ENCODE data around the gene FAM43B.
A peak's percentile ranks its signal among the peaks of the same experiment; 100 is the strongest.

Gene FAM43B

DNA sequence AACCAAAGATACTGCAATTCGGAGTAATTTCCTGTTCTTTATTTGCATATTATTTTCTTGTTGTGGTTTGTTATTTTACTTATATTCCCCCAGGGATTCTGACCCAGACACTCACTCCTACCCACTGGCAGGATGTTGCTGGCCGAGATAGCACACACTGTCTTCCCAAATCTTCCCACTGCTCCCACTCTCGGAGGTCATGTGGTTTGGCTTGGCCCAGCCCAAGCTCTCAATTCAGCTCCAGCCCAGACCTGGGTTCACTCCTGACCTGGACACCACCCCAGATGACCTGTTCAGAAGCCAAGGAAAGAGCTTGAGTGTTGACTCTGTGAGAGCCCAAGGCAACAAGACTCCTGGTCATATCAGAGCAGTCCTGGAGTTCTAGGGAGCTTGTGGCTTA lies 1.2 kb upstream of the FAM43B start:
- DNase-seq (ENCODE audit: low read depth in 2 of 2): no peak

- DNase-seq (ENCODE audit: low read depth in 2 of 2): no peak
Measured at GRCh38 chr1:20552728-20553445, 514 bp downstream of the FAM43B start.

DNA sequence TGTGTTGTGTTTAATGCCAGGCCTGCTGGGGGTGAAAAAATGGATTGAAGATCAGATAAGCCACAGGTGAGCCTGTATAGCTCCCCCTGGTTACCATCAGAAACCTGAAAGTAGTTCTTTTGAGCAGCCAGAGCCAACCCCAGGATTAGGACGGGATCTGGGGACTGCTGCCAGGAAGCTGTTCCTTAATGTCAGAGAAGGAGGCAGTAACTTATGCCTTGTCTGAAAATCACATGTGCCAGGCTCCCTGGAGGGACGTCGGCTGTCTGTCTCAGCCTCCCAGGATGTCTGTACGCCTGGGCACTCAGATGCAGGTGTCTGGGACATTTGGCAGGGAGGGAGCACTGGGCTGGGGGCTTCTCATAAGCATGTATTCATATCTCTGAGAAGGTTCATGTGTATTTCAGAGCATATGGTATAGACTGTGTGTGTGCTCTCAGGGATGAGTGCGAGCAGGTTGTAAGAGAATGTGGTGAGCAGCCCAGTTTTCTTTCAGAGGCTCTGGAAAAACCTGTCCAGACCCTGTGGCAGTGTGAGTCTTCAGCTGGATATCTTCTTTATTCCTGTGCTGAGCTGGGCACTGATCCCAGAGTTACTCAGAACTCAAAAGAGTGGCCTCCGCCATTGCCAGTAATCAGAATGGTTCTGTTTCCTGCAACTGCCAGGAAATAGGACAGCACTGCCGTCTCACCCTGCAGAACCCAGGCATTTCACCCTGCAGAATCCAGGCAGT lies 2.8 kb downstream of the FAM43B start:
- DNase-seq (ENCODE audit: low read depth in 2 of 2): no peak

- DNase-seq (ENCODE audit: low read depth in 2 of 2): no peak
Measured at GRCh38 chr1:20555758-20556120, 3.4 kb downstream of the FAM43B start.

- no peak for DNase-seq (ENCODE audit: low read depth in 2 of 2)
Measured at GRCh38 chr1:20558191-20558590, 5.8 kb downstream of the FAM43B start.

- DNase-seq (ENCODE audit: low read depth in 2 of 2): no peak
Measured at GRCh38 chr1:20560966-20561365, 8.6 kb downstream of the FAM43B start.

- DNase-seq (ENCODE audit: low read depth in 2 of 2): no peak
Measured at GRCh38 chr1:20565234-20565633, 12.9 kb downstream of the FAM43B start.

GRCh38 chr1:20569523-20570098 lies 17.2 kb downstream of the FAM43B start:
- no peak for DNase-seq (ENCODE audit: low read depth in 2 of 2)

GRCh38 chr1:20571427-20571826 lies 19.1 kb downstream of the FAM43B start:
- DNase-seq (ENCODE audit: low read depth in 2 of 2): no peak

GRCh38 chr1:20573987-20574386 lies 21.6 kb downstream of the FAM43B start:
- DNase-seq (ENCODE audit: low read depth in 2 of 2): no peak

DNA sequence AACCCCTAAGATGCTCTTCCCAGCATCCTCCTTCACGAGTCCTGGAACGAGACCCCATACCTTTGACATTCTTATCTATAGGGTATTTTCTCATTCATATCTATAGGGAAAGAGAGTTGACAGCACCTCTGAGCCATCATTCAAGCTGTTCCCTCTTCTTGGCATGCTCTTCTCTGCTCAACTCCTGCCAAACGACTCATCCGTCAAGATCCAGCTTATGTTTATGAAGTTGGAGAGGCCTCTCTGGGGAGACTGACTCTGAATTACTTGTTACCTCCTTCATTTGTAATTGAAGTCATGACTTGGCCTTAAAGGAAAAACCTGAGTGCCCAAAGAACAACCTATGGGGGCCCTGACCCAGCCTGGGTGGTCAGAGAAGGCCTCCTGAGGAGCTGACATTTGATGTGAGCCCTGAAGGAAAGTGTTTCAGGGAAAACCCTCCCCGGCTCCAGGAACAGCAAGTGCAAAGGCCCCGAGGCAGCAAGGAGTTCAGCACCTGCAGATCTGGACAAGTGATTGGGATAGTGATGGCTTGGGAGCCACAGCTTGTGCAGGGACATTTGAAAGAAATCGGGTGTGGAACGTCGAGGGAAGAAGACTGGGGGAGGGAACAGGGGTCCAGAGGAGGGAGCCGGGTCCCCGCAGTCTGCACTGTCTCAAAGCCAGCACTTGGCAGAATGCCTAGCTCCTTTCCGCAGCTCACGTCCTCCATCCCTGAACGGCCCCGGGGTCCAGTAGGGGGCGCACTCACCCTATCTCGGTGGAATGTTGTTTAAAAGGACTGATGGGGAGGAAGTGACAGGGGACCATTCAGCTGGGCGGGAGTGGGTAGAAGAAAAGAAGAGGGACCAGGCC lies 22.5 kb downstream of the FAM43B start:
- DNase-seq (ENCODE audit: low read depth in 2 of 2): peak; percentile 22 to 29

DNA sequence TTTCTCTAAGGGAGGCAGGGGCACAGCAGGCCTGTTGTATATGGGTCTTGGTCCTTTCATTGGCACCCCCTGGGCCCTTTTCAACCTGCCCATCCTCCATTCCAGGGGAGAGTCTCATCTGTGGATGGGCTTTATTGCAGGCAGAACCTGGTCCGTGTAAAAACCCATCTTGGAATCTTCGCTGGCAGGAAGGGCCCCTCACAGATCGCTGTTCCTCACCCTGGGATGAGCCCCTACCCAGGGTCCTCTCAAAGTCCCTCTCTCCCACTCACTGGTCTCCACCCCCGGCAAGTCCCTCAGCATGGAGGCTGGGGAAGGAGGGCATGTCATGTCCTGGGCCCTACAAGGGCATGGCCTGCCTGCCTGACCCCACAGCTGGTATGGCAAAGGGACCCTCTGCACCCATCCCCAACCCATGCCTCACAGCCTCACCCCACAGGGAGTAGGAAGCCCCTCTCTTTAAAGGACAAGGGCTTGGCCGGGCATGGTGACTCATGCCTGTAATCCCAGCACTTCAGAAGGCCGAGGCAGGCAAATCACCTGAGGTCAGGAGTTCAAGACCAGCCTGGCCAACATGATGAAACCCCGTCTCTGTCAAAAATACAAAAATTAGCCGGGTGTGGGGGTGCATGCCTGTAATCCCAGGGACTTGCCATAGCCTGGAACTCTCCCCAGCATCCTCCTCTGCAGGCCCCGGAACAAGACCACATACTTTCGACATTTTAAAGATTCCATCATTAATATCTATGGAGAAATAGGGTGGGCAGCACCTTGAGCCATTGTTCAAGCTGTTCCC lies 23.4 kb downstream of the FAM43B start:
- DNase-seq (ENCODE audit: low read depth in 2 of 2): no peak

GRCh38 chr1:20578062-20578461 lies 25.7 kb downstream of the FAM43B start:
- DNase-seq (ENCODE audit: low read depth in 2 of 2): no peak

DNA sequence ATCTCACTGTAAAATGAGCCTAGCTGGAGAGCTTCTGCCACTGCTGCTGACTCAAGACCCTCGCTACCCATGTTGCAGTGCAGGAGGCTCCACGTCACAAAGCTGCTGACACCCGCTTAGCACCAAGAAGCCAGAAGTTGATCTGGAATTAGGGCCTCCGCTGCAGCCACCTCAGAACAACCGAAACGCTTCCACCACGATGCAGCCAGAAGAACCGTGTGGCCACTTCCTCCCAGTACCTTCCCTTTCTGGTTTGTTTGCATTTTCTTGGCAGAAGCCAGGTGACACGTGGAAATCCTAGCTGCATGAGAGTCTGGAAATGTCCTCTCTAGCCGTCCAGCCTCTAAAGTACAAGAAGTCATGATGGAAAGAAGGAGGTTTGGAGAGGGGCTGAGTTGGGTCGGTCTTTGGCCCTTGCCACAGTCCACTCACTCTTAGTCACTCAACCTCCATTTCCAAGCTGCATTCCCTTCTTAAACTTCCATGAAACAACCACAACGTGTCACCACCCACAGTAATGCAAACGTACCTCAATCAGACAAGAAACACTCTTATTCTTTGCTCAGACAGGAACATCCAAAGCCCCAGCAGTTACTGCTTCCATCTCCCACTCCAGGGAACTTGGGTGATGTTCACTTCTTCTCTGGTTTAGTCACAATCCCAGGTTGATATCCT lies 26.5 kb downstream of the FAM43B start:
- DNase-seq (ENCODE audit: low read depth in 2 of 2): no peak

GRCh38 chr1:20584890-20585289 lies 32.5 kb downstream of the FAM43B start:
- no peak for DNase-seq (ENCODE audit: low read depth in 2 of 2)

GRCh38 chr1:20586953-20587660 lies 34.7 kb downstream of the FAM43B start:
- DNase-seq (ENCODE audit: low read depth in 2 of 2): no peak

DNA sequence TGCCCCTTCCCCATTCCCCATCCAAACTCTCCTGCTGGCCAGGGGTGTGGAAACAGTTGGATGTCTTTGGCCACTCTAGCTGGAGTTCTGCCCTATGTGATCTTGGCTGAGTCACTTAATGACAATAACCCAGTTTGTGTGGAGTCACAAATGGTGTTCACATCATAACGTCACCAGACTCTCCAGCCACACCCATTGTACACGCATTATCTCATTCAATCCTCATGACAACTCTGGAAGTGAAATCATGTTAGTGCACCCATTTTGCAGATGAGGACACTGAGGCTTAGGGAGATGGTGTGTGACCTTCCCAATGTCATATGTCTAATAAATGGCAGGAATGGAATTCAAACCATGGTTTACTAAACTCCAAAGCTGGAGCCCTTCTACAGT lies 35.3 kb downstream of the FAM43B start:
- no peak for DNase-seq (ENCODE audit: low read depth in 2 of 2)

DNA sequence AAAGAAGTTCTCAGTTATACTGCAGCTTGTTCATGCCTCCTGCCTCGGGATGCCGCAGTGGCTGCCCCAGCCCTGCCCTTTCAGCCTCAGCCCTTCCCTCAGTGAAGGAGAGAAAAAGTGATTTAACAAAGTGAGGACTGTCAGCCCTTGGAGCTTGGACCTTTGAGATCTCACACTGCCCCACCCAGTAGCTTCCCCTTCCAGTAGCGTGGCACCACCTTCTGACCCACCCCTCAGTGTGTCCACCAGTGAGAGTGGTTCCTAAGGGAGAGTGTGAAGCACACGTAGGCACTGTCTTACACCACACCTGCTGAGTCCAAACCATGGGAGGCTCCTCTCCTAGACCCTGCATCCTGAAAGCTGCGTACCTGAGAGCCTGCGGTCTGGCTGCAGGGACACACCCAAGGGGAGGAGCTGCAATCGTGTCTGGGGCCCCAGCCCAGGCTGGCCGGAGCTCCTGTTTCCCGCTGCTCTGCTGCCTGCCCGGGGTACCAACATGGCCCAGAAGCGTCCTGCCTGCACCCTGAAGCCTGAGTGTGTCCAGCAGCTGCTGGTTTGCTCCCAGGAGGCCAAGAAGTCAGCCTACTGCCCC lies 36.4 kb downstream of the FAM43B start, which contains the start of gene CDA:
TSS of gene CDA (plus strand) at position 464 of the 592 bp plus-strand sequence. CDS start at position 497, 33 bp downstream.
- no peak for DNase-seq (ENCODE audit: low read depth in 2 of 2)
